A673 (cell line): ENCODE measurements around the gene PHF21B. TPM values are rescaled to one million over a fixed set of nuclear protein-coding genes. Genes with fewer than 3 reads are reported as not detected.

Source experiments
- BruUV-seq: library from RNA; stranded (reverse); fragments of 400-500 nt; replicated peaks from 2 replicates; lab custom pipeline; 2021; lab: Mats Ljungman, UMichigan
- CTCF ChIA-PET: fragments of 300-600 bp; sonication (Branson Sonifier 250); formaldehyde crosslinking; loops from one replicate; lab custom pipeline; 2022; ENCODE audit warnings: antibody characterized with exemption; lab: Charles Lee
- POLR2A ChIA-PET: fragments of 300-600 bp; sonication (Branson Sonifier 250); formaldehyde crosslinking; loops from one replicate; lab custom pipeline; 2022; ENCODE audit warnings: antibody characterized with exemption; ENCODE audit not compliant: low non-redundant PET; lab: Charles Lee
- DNase-seq: peaks from one replicate; pipeline ENCODE4 v3.0.0-alpha.2; 2015; ENCODE audit warnings: low spot score
- H3K27ac ChIP-seq: fragments of 200-600 bp; sonication (generic); 2 replicates; pipeline ENCODE4 v1.5.1; 2016; ENCODE audit warnings: mixed run types, low read depth, mild to moderate bottlenecking, mixed read lengths, antibody characterized with exemption, low read length; ENCODE audit not compliant: poor library complexity, severe bottlenecking
- H3K27me3 ChIP-seq: fragments of 200-600 bp; sonication (generic); replicated peaks from 2 replicates; pipeline ENCODE4 v1.6.1; 2017; ENCODE audit warnings: mixed run types, low read depth, mild to moderate bottlenecking, mixed read lengths, antibody characterized with exemption, low read length; ENCODE audit not compliant: insufficient read depth, poor library complexity
- H3K36me3 ChIP-seq: fragments of 200-600 bp; sonication (generic); 2 replicates; pipeline ENCODE4 v1.6.1; 2016; ENCODE audit warnings: mixed run types, mild to moderate bottlenecking, mixed read lengths, antibody characterized with exemption, low read length; ENCODE audit not compliant: insufficient read depth, poor library complexity, severe bottlenecking
- H3K4me1 ChIP-seq: fragments of 200-600 bp; sonication (generic); 2 replicates; pipeline ENCODE4 v1.6.1; 2017; ENCODE audit warnings: mixed run types, mild to moderate bottlenecking, mixed read lengths, antibody characterized with exemption, low read length; ENCODE audit not compliant: insufficient read depth, poor library complexity, severe bottlenecking
- H3K4me3 ChIP-seq: fragments of 200-600 bp; sonication (generic); 2 replicates; pipeline ENCODE4 v1.5.1; 2016; ENCODE audit warnings: low read depth, mixed run types, mild to moderate bottlenecking, mixed read lengths, low read length; ENCODE audit not compliant: poor library complexity, severe bottlenecking
- H3K9me3 ChIP-seq: fragments of 200-600 bp; sonication (generic); 2 replicates; pipeline ENCODE4 v1.6.1; 2016; ENCODE audit warnings: mixed run types, low read depth, mild to moderate bottlenecking, mixed read lengths, antibody characterized with exemption, low read length; ENCODE audit not compliant: poor library complexity, severe bottlenecking
- CTCF ChIP-seq: fragments of 300-800, 200-600 bp; sonication (generic); conservative IDR thresholded peaks from 2 replicates; pipeline ENCODE4 v1.5.1; 2017; ENCODE audit warnings: low read depth, mild to moderate bottlenecking, antibody characterized with exemption, low read length, moderate library complexity, mixed read lengths
- EZH2 ChIP-seq: fragments of 200-600 bp; sonication (generic); IDR thresholded peaks from 2 replicates; pipeline ENCODE4 v1.6.1; 2017; ENCODE audit warnings: borderline replicate concordance, low read depth, mild to moderate bottlenecking, mixed read lengths, antibody characterized with exemption, low read length; ENCODE audit not compliant: poor library complexity, severe bottlenecking
- intact Hi-C: fragments of 100-400 bp; cut with micrococcal nuclease; formaldehyde crosslinking; loops from one replicate; pipeline ENCODE4 v1.10.0; 2022; ENCODE audit not compliant: unreplicated experiment
- total RNA-seq: library from RNA; stranded (reverse); gene quantifications from 2 replicates; pipeline ENCODE4 v1.2.3, GENCODE V29; 2021

PHF21B gene
- total RNA-seq, 1 experiment from 2014 or later: 13.2 TPM

- H3K36me3 ChIP-seq: no peaks in the 10 kb centered on the region
- H3K27ac ChIP-seq: no peak overlapping the region
- CTCF ChIA-PET: no interaction called here
- no TSS peak for BruUV-seq
- H3K9me3 ChIP-seq: no peaks in the 10 kb centered on the region
- no peaks in the 10 kb centered on the region for H3K27me3 ChIP-seq
- H3K4me3 ChIP-seq: no peak overlapping the region
- H3K4me1 ChIP-seq: no peaks in the 10 kb centered on the region
- DNase-seq: no peak
- TF ChIP-seq CTCF (no peak), EZH2 (no peak)
- POLR2A ChIA-PET: no interaction called here
- intact Hi-C loops: no loop called here
These were observed 83.1 kb downstream of the PHF21B start for GRCh38 chr22:44926491-44927415.

- CTCF ChIA-PET: no interaction called here
- H3K4me1 ChIP-seq: no peaks in the 10 kb centered on the region
- no peaks in the 10 kb centered on the region for H3K36me3 ChIP-seq
- no peaks in the 10 kb centered on the region for H3K9me3 ChIP-seq
- no peak for DNase-seq
- H3K27me3 ChIP-seq: no peaks in the 10 kb centered on the region
- no peak for TF ChIP-seq CTCF
- no peak for TF ChIP-seq EZH2
- no peak overlapping the region for H3K27ac ChIP-seq
- POLR2A ChIA-PET: no interaction called here
- no peak overlapping the region for H3K4me3 ChIP-seq
- no TSS peak for BruUV-seq
- intact Hi-C loops: no loop called here
These were observed 83.7 kb downstream of the PHF21B start for GRCh38 chr22:44926124-44926475.

GRCh38 chr22:44925465-44926123, 84.2 kb downstream of the PHF21B start:
- H3K27me3 ChIP-seq: no peaks in the 10 kb centered on the region
- TF ChIP-seq CTCF: no peak
- no peak for TF ChIP-seq EZH2
- H3K36me3 ChIP-seq: no peaks in the 10 kb centered on the region
- DNase-seq: no peak
- H3K9me3 ChIP-seq: no peaks in the 10 kb centered on the region
- CTCF ChIA-PET: no interaction called here
- no peaks in the 10 kb centered on the region for H3K4me1 ChIP-seq
- no peak overlapping the region for H3K4me3 ChIP-seq
- intact Hi-C loops: no loop called here
- no TSS peak for BruUV-seq
- H3K27ac ChIP-seq: no peak overlapping the region
- POLR2A ChIA-PET: no interaction called here
